Fibroblast of lung (primary cell): ENCODE results near the gene PRCD. TPM values are rescaled to one million over a fixed set of nuclear protein-coding genes. Genes with fewer than 3 reads are reported as not detected.

Experiments
- DNase-seq, 2 donors: peaks; one replicate each; pipeline versions ENCODE4 v3.0.0 to v3.0.0-alpha.2; 2010; ENCODE audit warnings: low read depth in 2 of 2
- H2AFZ ChIP-seq: 2 replicates; pipeline ENCODE4 v1.5.1; 2012; ENCODE audit warnings: low read length, control low read depth, inconsistent platforms
- H3K27ac ChIP-seq: 2 replicates; pipeline ENCODE4 v1.5.1; 2011; ENCODE audit warnings: low read length, control low read depth; ENCODE audit not compliant: insufficient read depth
- H3K27me3 ChIP-seq: 2 replicates; pipeline ENCODE4 v1.5.1; 2011; ENCODE audit warnings: mild to moderate bottlenecking, low read length; ENCODE audit not compliant: control insufficient read depth, insufficient read depth
- H3K36me3 ChIP-seq: 2 replicates; pipeline ENCODE4 v1.5.1; 2011; ENCODE audit warnings: low read length; ENCODE audit not compliant: control insufficient read depth, insufficient read depth
- H3K4me1 ChIP-seq: 2 replicates; pipeline ENCODE4 v1.5.1; 2011; ENCODE audit warnings: low read length; ENCODE audit not compliant: control insufficient read depth, insufficient read depth; ENCODE audit errors: extremely low read depth
- H3K4me2 ChIP-seq: 2 replicates; pipeline ENCODE4 v1.5.1; 2011; ENCODE audit warnings: low read length, control low read depth; ENCODE audit not compliant: insufficient read depth; ENCODE audit errors: extremely low read depth
- H3K4me3 ChIP-seq, 4 experiments: fragments of 200-600 bp in 1 of 4; sonication (generic) in 1 of 4; replicated peaks in 1 of 4; 2 replicates each; pipeline ENCODE4 v1.5.1; 2011 to 2016; ENCODE audit warnings: low read length in 4 of 4, low read depth in 3 of 4, mild to moderate bottlenecking in 3 of 4, control low read depth in 2 of 4, inconsistent platforms in 1 of 4, mixed read lengths in 1 of 4; ENCODE audit not compliant: insufficient read depth in 1 of 4; ENCODE audit errors: control extremely low read depth in 1 of 4
- H3K79me2 ChIP-seq: 2 replicates; pipeline ENCODE4 v1.5.1; 2012; ENCODE audit warnings: mild to moderate bottlenecking, low read length, inconsistent platforms; ENCODE audit not compliant: control insufficient read depth, insufficient read depth
- H3K9ac ChIP-seq: 2 replicates; pipeline ENCODE4 v1.5.1; 2011; ENCODE audit warnings: mild to moderate bottlenecking, low read length, control low read depth; ENCODE audit not compliant: insufficient read depth
- H3K9me3 ChIP-seq: 2 replicates; pipeline ENCODE4 v1.5.1; 2012; ENCODE audit warnings: low read depth, low read length; ENCODE audit not compliant: control insufficient read depth, insufficient read depth
- H4K20me1 ChIP-seq: 2 replicates; pipeline ENCODE4 v1.5.1; 2011; ENCODE audit warnings: low read length; ENCODE audit not compliant: control insufficient read depth, insufficient read depth; ENCODE audit errors: extremely low read depth
- CTCF ChIP-seq, 2 donors: IDR thresholded peaks in 1 of 2; conservative IDR thresholded peaks in 1 of 2; 1 replicate in 1 of 2; 2 replicates in 1 of 2; pipeline ENCODE4 v1.5.1; 2011 to 2012; ENCODE audit warnings: low read length in 2 of 2, control low read depth in 1 of 2, inconsistent platforms in 1 of 2, low read depth in 1 of 2, mild to moderate bottlenecking in 1 of 2
- EZH2 ChIP-seq: IDR thresholded peaks from 2 replicates; pipeline ENCODE4 v1.5.1; 2012; ENCODE audit warnings: low read length, control low read depth, mild to moderate bottlenecking; ENCODE audit errors: missing control alignments
- polyA plus RNA-seq, 2 donors: library from polyadenylated mRNA; depleted of rRNA in 1 of 2; stranded (reverse) in 1 of 2; unstranded in 1 of 2; fragments of >200 nt; gene quantifications; 2 replicates each; pipeline ENCODE4 v1.2.1, GENCODE V29; 2011 to 2012; ENCODE audit warnings: missing spikeins in 1 of 2
- total RNA-seq: library from RNA; depleted of rRNA; stranded (reverse); fragments of >200 nt; gene quantifications from 2 replicates; pipeline ENCODE4 v1.2.1, GENCODE V29; 2014

Gene PRCD
- total and polyA plus RNA-seq, 2 donors (not counting 1 experiment from before 2014, with no cell fraction given), result 0.89 to 4.3 TPM

GRCh38 chr17:76565728-76566612 is 26.1 kb downstream of the PRCD start:
- Histone ChIP-seq H2AFZ (no peak overlapping the region), H3K4me3 (no peak overlapping the region), H4K20me1 (no peaks in the 10 kb centered on the region)

GRCh38 chr17:76566613-76566943 is 26.7 kb downstream of the PRCD start:
- no peaks in the 10 kb centered on the region for H3K27me3 ChIP-seq
- no peak overlapping the region for H3K4me3 ChIP-seq
- peaks cover 5% of the 10 kb centered on the region for H3K4me1 ChIP-seq
- no peak overlapping the region for H2AFZ ChIP-seq
- DNase-seq, result no peak
- H3K9ac ChIP-seq, result no peak overlapping the region
- no peaks in the 10 kb centered on the region for H4K20me1 ChIP-seq
- H3K79me2 ChIP-seq, result peaks cover 4% of the 10 kb centered on the region
- H3K27ac ChIP-seq, result no peak overlapping the region
- TF ChIP-seq CTCF (conservative IDR thresholded peaks at IDR 0.05 in 1 of 2, IDR thresholded peaks at IDR 0.05 in 1 of 2; ENCODE audit: low read depth in 1 of 2, low read length in 2 of 2), result no peak
- no peak for TF ChIP-seq EZH2
- H3K36me3 ChIP-seq, result no peaks in the 10 kb centered on the region
- H3K4me2 ChIP-seq, result no peak overlapping the region
- H3K9me3 ChIP-seq, result no peaks in the 10 kb centered on the region

More at GRCh38 chr17:76565728-76566612, 26.1 kb downstream of the PRCD start:
- H3K9ac ChIP-seq, result no peak overlapping the region
- H3K27ac ChIP-seq, result no peak overlapping the region
- H3K27me3 ChIP-seq, result no peaks in the 10 kb centered on the region
- no peaks in the 10 kb centered on the region for H3K36me3 ChIP-seq
- peaks cover 9% of the 10 kb centered on the region for H3K79me2 ChIP-seq
- H3K9me3 ChIP-seq, result no peaks in the 10 kb centered on the region
- no peak for TF ChIP-seq EZH2
- no peak for TF ChIP-seq CTCF (conservative IDR thresholded peaks at IDR 0.05 in 1 of 2, IDR thresholded peaks at IDR 0.05 in 1 of 2; ENCODE audit: low read depth in 1 of 2, low read length in 2 of 2)
- DNase-seq, result no peak
- H3K4me2 ChIP-seq, result no peak overlapping the region
- H3K4me1 ChIP-seq, result peaks cover 11% of the 10 kb centered on the region

- Histone ChIP-seq H3K79me2 (peaks cover under 1% of the 10 kb centered on the region), H3K36me3 (no peaks in the 10 kb centered on the region), H3K9me3 (no peaks in the 10 kb centered on the region), H3K4me1 (peaks cover under 1% of the 10 kb centered on the region), H4K20me1 (no peaks in the 10 kb centered on the region), H3K4me3 (no peak overlapping the region), H3K9ac (no peak overlapping the region), H3K27ac (no peak overlapping the region), H3K27me3 (no peaks in the 10 kb centered on the region), H3K4me2 (no peak overlapping the region), H2AFZ (no peak overlapping the region)
- TF ChIP-seq EZH2 (no peak), CTCF (conservative IDR thresholded peaks at IDR 0.05 in 1 of 2, IDR thresholded peaks at IDR 0.05 in 1 of 2; ENCODE audit: low read depth in 1 of 2, low read length in 2 of 2) (no peak)
- no peak for DNase-seq
Measured at GRCh38 chr17:76566988-76567431, 27.2 kb downstream of the PRCD start.
